ENCODE data around the gene ERICH3. TPM values are rescaled to one million over a fixed set of nuclear protein-coding genes. Genes with fewer than 3 reads are reported as not detected.
A peak's percentile ranks its signal among the peaks of the same experiment; 100 is the strongest.

Gene ERICH3
- total and polyA plus RNA-seq, 10 of the 15 experiments (the other 5 are each of a cell fraction or from before 2014, with no cell fraction given), result 0.03 to 0.09 (median 0.08) TPM; not detected in 7

DNA sequence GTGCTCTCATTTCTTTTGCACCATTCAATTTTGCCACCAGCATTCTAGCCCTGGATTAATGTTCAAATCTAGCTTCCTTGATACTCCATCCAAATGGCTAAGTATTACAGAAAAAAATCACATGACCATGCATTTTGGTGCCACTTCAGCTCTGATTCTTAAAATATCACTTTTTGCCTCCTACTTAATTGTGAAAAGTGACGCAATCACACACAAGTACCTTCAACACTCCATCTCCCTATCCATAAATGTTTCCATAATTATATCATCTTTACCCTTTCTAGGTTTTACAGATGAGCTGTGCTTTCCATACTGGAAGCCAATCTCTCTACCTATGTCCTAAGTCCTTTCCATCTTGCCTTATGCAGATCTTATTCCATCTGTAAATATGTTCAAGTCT, 43.2 kb upstream of the ERICH3 start (continued):
- TF ChIP-seq, protein P1, sequence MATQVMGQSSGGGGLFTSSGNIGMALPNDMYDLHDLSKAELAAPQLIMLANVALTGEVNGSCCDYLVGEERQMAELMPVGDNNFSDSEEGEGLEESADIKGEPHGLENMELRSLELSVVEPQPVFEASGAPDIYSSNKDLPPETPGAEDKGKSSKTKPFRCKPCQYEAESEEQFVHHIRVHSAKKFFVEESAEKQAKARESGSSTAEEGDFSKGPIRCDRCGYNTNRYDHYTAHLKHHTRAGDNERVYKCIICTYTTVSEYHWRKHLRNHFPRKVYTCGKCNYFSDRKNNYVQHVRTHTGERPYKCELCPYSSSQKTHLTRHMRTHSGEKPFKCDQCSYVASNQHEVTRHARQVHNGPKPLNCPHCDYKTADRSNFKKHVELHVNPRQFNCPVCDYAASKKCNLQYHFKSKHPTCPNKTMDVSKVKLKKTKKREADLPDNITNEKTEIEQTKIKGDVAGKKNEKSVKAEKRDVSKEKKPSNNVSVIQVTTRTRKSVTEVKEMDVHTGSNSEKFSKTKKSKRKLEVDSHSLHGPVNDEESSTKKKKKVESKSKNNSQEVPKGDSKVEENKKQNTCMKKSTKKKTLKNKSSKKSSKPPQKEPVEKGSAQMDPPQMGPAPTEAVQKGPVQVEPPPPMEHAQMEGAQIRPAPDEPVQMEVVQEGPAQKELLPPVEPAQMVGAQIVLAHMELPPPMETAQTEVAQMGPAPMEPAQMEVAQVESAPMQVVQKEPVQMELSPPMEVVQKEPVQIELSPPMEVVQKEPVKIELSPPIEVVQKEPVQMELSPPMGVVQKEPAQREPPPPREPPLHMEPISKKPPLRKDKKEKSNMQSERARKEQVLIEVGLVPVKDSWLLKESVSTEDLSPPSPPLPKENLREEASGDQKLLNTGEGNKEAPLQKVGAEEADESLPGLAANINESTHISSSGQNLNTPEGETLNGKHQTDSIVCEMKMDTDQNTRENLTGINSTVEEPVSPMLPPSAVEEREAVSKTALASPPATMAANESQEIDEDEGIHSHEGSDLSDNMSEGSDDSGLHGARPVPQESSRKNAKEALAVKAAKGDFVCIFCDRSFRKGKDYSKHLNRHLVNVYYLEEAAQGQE (IDR thresholded peaks at IDR 0.05; ENCODE audit: low read depth, low read length), result no peak
- TF ChIP-seq SMAD1 (IDR thresholded peaks at IDR 0.05; ENCODE audit: low read depth, partially characterized antibody) (no peak), FOS (IDR thresholded peaks at IDR 0.05; ENCODE audit: borderline replicate concordance, extremely low read depth, insufficient read length) (no peak), RAD51 (IDR thresholded peaks at IDR 0.05) (no peak)

DNA sequence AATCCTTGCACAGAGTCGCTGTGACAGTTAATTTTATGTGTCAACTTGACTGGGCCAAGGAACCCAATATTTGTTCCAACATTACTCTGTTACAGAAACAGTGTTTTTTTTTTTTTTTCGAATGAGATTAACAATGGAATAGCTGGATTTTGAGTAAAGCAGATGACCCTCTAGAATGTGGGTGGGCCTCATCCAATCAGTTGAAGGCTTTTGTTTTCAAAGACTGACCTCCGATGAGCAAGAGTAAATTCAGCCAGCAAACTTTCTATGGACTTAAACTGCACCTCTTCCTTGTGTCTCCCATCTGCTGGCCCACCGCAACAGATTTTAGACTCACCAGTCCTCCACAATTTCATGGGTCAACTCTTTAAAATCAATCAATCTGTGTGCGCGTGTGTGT, 42.2 kb upstream of the ERICH3 start:
- no peaks in the 10 kb centered on the region for H3K27me3 ChIP-seq (replicated peaks in 1 of 2; ENCODE audit: control insufficient read depth in 2 of 2, insufficient read depth in 2 of 2, low read length in 1 of 2)
- no TSS peak for BruUV-seq (replicated peaks)
- RAD21 ChIA-PET (ENCODE audit: unreplicated experiment), result interaction anchor here (3.2 to 5.6 kb wide), 2 partner anchors 13 to 16 kb away, joined by 18 to 67 read pairs; partner anchors contain the start of genes CRYZ and TYW3
- H3K9ac ChIP-seq (ENCODE audit: control insufficient read depth, insufficient read depth, low read length), result no peak overlapping the region
- H3K4me3 ChIP-seq, result no peak overlapping the region
- H3K36me3 ChIP-seq (ENCODE audit: control insufficient read depth in 2 of 2, insufficient read depth in 2 of 2, low read length in 1 of 2), result peaks cover 4 to 28% of the 10 kb centered on the region in 2 experiments; a peak in 3 of 4 replicates
- H3K4me1 ChIP-seq (ENCODE audit: control insufficient read depth, insufficient read depth, low read length), result peaks cover 26% of the 10 kb centered on the region
- CTCF ChIA-PET, result interaction anchor here (1.7 to 5.7 kb wide), 3 partner anchors 10 to 60 kb away, joined by 4 to 56 read pairs (median 6); partner anchors contain the start of genes CRYZ and TYW3
- no peak overlapping the region for H3K27ac ChIP-seq (ENCODE audit: control insufficient read depth, insufficient read depth)
- H4K20me1 ChIP-seq (ENCODE audit: control insufficient read depth, insufficient read depth), result no peaks in the 10 kb centered on the region
- no peaks in the 10 kb centered on the region; the same call in none of the 2 replicates for H3K79me2 ChIP-seq (ENCODE audit: control insufficient read depth, insufficient read depth, low read length)
- POLR2A ChIA-PET, result interaction anchor here (3.9 kb wide), 1 partner anchor 17 kb away, joined by 35 read pairs; the partner anchor contains the start of genes CRYZ and TYW3
- in situ Hi-C loops (cut with MboI), result no loop called here
- 97% methylated on average over 6 of the region's 6 CpGs for WGBS (ENCODE audit: insufficient coverage, insufficient replicate concordance, low lambda C conversion rate, missing lambda C conversion rate)
- H2AFZ ChIP-seq (ENCODE audit: control insufficient read depth, low read depth, low read length), result no peak overlapping the region
- no peak for DNase-seq (ENCODE audit: low read depth, low spot score)
- no peak for FAIRE-seq
- H3K4me2 ChIP-seq (ENCODE audit: control insufficient read depth, insufficient read depth), result no peak overlapping the region
- TF ChIP-seq, protein P2, sequence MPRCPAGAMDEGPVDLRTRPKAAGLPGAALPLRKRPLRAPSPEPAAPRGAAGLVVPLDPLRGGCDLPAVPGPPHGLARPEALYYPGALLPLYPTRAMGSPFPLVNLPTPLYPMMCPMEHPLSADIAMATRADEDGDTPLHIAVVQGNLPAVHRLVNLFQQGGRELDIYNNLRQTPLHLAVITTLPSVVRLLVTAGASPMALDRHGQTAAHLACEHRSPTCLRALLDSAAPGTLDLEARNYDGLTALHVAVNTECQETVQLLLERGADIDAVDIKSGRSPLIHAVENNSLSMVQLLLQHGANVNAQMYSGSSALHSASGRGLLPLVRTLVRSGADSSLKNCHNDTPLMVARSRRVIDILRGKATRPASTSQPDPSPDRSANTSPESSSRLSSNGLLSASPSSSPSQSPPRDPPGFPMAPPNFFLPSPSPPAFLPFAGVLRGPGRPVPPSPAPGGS (IDR thresholded peaks at IDR 0.05; ENCODE audit: borderline replicate concordance, insufficient read depth, low read depth, low read length, poor library complexity, severe bottlenecking), result peak; percentile 25
- TF ChIP-seq BHLHE40 (IDR thresholded peaks at IDR 0.05; ENCODE audit: borderline replicate concordance in 1 of 2, low read depth in 2 of 2, low read length in 1 of 2), result no peak
- SMC1A ChIA-PET (ENCODE audit: uncharacterized antibody, unreplicated experiment), result interaction anchor here (0.7 to 5.3 kb wide), 4 partner anchors 9 to 31 kb away, joined by 3 to 77 read pairs (median 12); partner anchors contain the start of genes CRYZ and TYW3
- no peak for ATAC-seq
- no peaks in the 10 kb centered on the region for H3K9me3 ChIP-seq (replicated peaks; ENCODE audit: control insufficient read depth, insufficient read depth, low read length)
- intact Hi-C loops (cut with micrococcal nuclease; ENCODE audit: unreplicated experiment), result no loop called here
